Loucy (cell line): Measurements from ENCODE around the gene SMIM30.

ENCODE experiments used
- CTCF ChIP-seq: fragments of 200-600 bp; sonication (generic); conservative IDR thresholded peaks from 2 replicates; pipeline ENCODE4 v1.5.1; 2014; ENCODE audit warnings: mild to moderate bottlenecking, antibody characterized with exemption, low read length
- EZH2phosphoT487 ChIP-seq: fragments of 200-600 bp; IDR thresholded peaks from 2 replicates; pipeline ENCODE4 v1.6.1; 2018; ENCODE audit warnings: antibody characterized with exemption, mild to moderate bottlenecking, moderate library complexity, borderline replicate concordance

- TF ChIP-seq CTCF: no peak
- TF ChIP-seq EZH2phosphoT487: no peak
These were observed 2.3 kb upstream of the SMIM30 start for GRCh38 chr7:113120647-113121046.
